K562 (cell line): Measurements from ENCODE around the gene DNAJB1. TPM values are rescaled to one million over a fixed set of nuclear protein-coding genes. Genes with fewer than 3 reads are reported as not detected.
A peak's percentile ranks its signal among the peaks of the same experiment; 100 is the strongest.

Source experiments
- C11orf30 ChIP-seq: fragments of 450-650 bp; IDR thresholded peaks from 2 replicates; pipeline ENCODE4 v1.6.1; 2016; ENCODE audit warnings: low read depth, mild to moderate bottlenecking
- CBX5 ChIP-seq: IDR thresholded peaks from 2 replicates; pipeline ENCODE4 v1.6.1; 2014; ENCODE audit warnings: low read depth, borderline replicate concordance
- CEBPG ChIP-seq, 3 experiments: fragments of 200-800 bp in 1 of 3; sonication (Bioruptor generic) in 1 of 3; sonication (generic) in 1 of 3; formaldehyde crosslinking in 1 of 3; IDR thresholded peaks in 2 of 3; conservative IDR thresholded peaks in 1 of 3; 2 replicates each; pipeline versions ENCODE4 v1.6.1 to v1.8.0; 2016 to 2022; ENCODE audit warnings: missing compliant biosample characterization in 2 of 3, missing genetic modification characterization in 2 of 3, mild to moderate bottlenecking in 1 of 3, missing genetic modification reagents in 1 of 3
- E2F6 ChIP-seq, 2 experiments: IDR thresholded peaks; 2 replicates each; pipeline ENCODE4 v1.6.1; 2011; ENCODE audit warnings: borderline replicate concordance in 1 of 2, control low read depth in 1 of 2, low read depth in 1 of 2, low read length in 1 of 2, mild to moderate bottlenecking in 1 of 2, mixed read lengths in 1 of 2, moderate library complexity in 1 of 2; ENCODE audit not compliant: insufficient read depth in 1 of 2, insufficient read length in 1 of 2, poor library complexity in 1 of 2, severe bottlenecking in 1 of 2; ENCODE audit errors: extremely low read depth in 1 of 2
- FOXJ3 ChIP-seq: sonication (generic); formaldehyde crosslinking; IDR thresholded peaks from 2 replicates; pipeline ENCODE4 v1.4.0; 2020; ENCODE audit warnings: mild to moderate bottlenecking, missing genetic modification reagents
- GATAD2B ChIP-seq: fragments of 450-650 bp; IDR thresholded peaks from 2 replicates; pipeline ENCODE4 v1.6.1; 2017; ENCODE audit warnings: mild to moderate bottlenecking, borderline replicate concordance
- HNRNPLL ChIP-seq: fragments of 200-400 bp; formaldehyde crosslinking; IDR thresholded peaks from 2 replicates; pipeline ENCODE4 v1.6.1; 2017; ENCODE audit warnings: low read length, low read depth, mild to moderate bottlenecking; ENCODE audit not compliant: poor library complexity, severe bottlenecking
- HOXB6 ChIP-seq: fragments of 250-450 bp; sonication (Bioruptor Pico); IDR thresholded peaks from 2 replicates; pipeline ENCODE4 v1.5.1; 2022; ENCODE audit warnings: mild to moderate bottlenecking, borderline replicate concordance
- KLF16 ChIP-seq: IDR thresholded peaks from 2 replicates; pipeline ENCODE4 v1.6.1; 2016; ENCODE audit warnings: antibody characterized with exemption
- LCOR ChIP-seq: sonication (generic); formaldehyde crosslinking; IDR thresholded peaks from 2 replicates; pipeline ENCODE4 v1.8.0; 2022; ENCODE audit warnings: mild to moderate bottlenecking, missing genetic modification reagents
- MAFG ChIP-seq: fragments of 450-650 bp; conservative IDR thresholded peaks from 2 replicates; pipeline ENCODE4 v1.6.1; 2016; ENCODE audit warnings: missing genetic modification characterization, missing compliant biosample characterization
- NKRF ChIP-seq: fragments of 450-650 bp; IDR thresholded peaks from 2 replicates; pipeline ENCODE4 v1.6.1; 2016; ENCODE audit warnings: borderline replicate concordance
- NR0B1 ChIP-seq: fragments of 450-650 bp; IDR thresholded peaks from one replicate; pipeline ENCODE4 v1.6.1; 2018; ENCODE audit warnings: mild to moderate bottlenecking, moderate library complexity; ENCODE audit not compliant: partially characterized antibody
- PHTF2 ChIP-seq: fragments of 250-450 bp; sonication (Bioruptor Pico); IDR thresholded peaks from 2 replicates; pipeline ENCODE4 v1.5.0; 2021; ENCODE audit warnings: mild to moderate bottlenecking
- PRDM10 ChIP-seq: fragments of 450-650 bp; IDR thresholded peaks from 2 replicates; pipeline ENCODE4 v1.6.1; 2018; ENCODE audit not compliant: partially characterized antibody
- RBM34 ChIP-seq: fragments of 200-400 bp; formaldehyde crosslinking; IDR thresholded peaks from 2 replicates; pipeline ENCODE4 v1.6.1; 2018; ENCODE audit warnings: low read length, borderline replicate concordance; ENCODE audit not compliant: insufficient read depth
- SRSF1 ChIP-seq: fragments of 200-400 bp; formaldehyde crosslinking; IDR thresholded peaks from 2 replicates; pipeline ENCODE4 v1.6.1; 2017; ENCODE audit warnings: mild to moderate bottlenecking, low read depth, low read length, moderate library complexity
- SRSF3 ChIP-seq: fragments of 200-400 bp; formaldehyde crosslinking; IDR thresholded peaks from 2 replicates; pipeline ENCODE4 v1.6.1; 2016; ENCODE audit warnings: mild to moderate bottlenecking, low read length, moderate library complexity; ENCODE audit not compliant: insufficient read depth
- TCF7 ChIP-seq: sonication (generic); IDR thresholded peaks from 2 replicates; pipeline ENCODE4 v1.6.1; 2016; ENCODE audit warnings: antibody characterized with exemption, borderline replicate concordance
- polyA plus RNA-seq, 8 experiments: library from polyadenylated mRNA; depleted of rRNA in 4 of 8; stranded (reverse) in 5 of 8; unstranded in 3 of 8; fragments of >200 nt; fragmentation: Nextera tagmentation in 2 of 8; fragmentation: Illumina TruSeq in 1 of 8; extraction: Ambion mirVana in 2 of 8; extraction: Trizol in 1 of 8; gene quantifications; 2 replicates each; pipeline versions ENCODE4 v1.2.1 to v1.2.3, GENCODE V29; 2011 to 2014; ENCODE audit warnings: inconsistent platforms in 1 of 8, missing spikeins in 1 of 8
- total RNA-seq, 7 experiments: library from RNA; depleted of rRNA in 6 of 7; stranded (reverse); fragments of >200 nt in 6 of 7; fragmentation: Illumina TruSeq in 2 of 7; extraction: Trizol in 2 of 7; gene quantifications; 2 replicates each; pipeline versions ENCODE4 v1.2.1 to v1.2.3, GENCODE V29; 2011 to 2021; ENCODE audit warnings: low replicate concordance in 1 of 7

The DNAJB1 gene
- total and polyA plus RNA-seq, 9 of the 15 experiments (the other 6 are each of a cell fraction or from before 2014, with no cell fraction given), result 13.2 to 113 (median 62.1) TPM

GRCh38 chr19:14517840-14518505, at the start of gene DNAJB1 (continued):
- peak; percentile 57 for TF ChIP-seq PRDM10
- no peak for TF ChIP-seq KLF16
- no peak for TF ChIP-seq SRSF1
- no peak for TF ChIP-seq HNRNPLL
- no peak for TF ChIP-seq LCOR (CRISPR knock-in tag)
- no peak for TF ChIP-seq C11orf30
- no peak for TF ChIP-seq FOXJ3 (CRISPR knock-in tag)
- peak; percentile 70 for TF ChIP-seq NKRF
- no peak for TF ChIP-seq TCF7
- no peak for TF ChIP-seq MAFG (tag)
- no peak; the same call in 1 of the 2 replicates for TF ChIP-seq PHTF2 (CRISPR knock-in tag)
- no peak for TF ChIP-seq CBX5
- no peak for TF ChIP-seq HOXB6 (CRISPR knock-in tag)
- TF ChIP-seq SRSF3, result no peak
- TF ChIP-seq RBM34, result 0 out of 2 replicates have a peak, but pooled peaks have one; percentile 48
- peak; percentile 78; the same call in 1 of the 2 replicates for TF ChIP-seq GATAD2B
- TF ChIP-seq CEBPG (CRISPR knock-in tag; IDR thresholded peaks at IDR 0.05), result no peak
- TF ChIP-seq CEBPG (tag; conservative IDR thresholded peaks at IDR 0.05 in 1 of 2, IDR thresholded peaks at IDR 0.05 in 1 of 2), result no peak
- TF ChIP-seq NR0B1, result no peak
- TF ChIP-seq E2F6 (IDR thresholded peaks at IDR 0.05; ENCODE audit: borderline replicate concordance in 1 of 2, extremely low read depth in 1 of 2, insufficient read depth in 1 of 2, insufficient read length in 1 of 2, low read depth in 1 of 2, low read length in 1 of 2, poor library complexity in 1 of 2, severe bottlenecking in 1 of 2), result peak in 1 of 2 experiments; percentile 23
